ENCODE measurements around the gene PAX8. TPM values are rescaled to one million over a fixed set of nuclear protein-coding genes. Genes with fewer than 3 reads are reported as not detected.

Gene PAX8
- total RNA-seq, 5 donors from 2014 or later (not counting 1 experiment from before 2014, with no cell fraction given), result 1.0 to 1.8 (median 1.3) TPM

GRCh38 chr2:113233593-113234550, 44.8 kb downstream of the PAX8 start:
- Histone ChIP-seq H3K9me3 (no peaks in the 10 kb centered on the region), H3K4me1 (ENCODE audit: control insufficient read depth in 1 of 2, extremely low read depth in 1 of 2, insufficient read depth in 2 of 2, low read length in 2 of 2) (peaks cover 0 to 7% of the 10 kb centered on the region in 2 experiments), H3K27me3 (replicated peaks in 1 of 2; ENCODE audit: control insufficient read depth in 2 of 2, extremely low read depth in 1 of 2, insufficient read depth in 2 of 2, low read length in 1 of 2) (peaks cover 0 to 3% of the 10 kb centered on the region in 2 experiments), H3K4me3 (ENCODE audit: control insufficient read depth in 1 of 2, extremely low read depth in 1 of 2, low read length in 1 of 2) (no peak overlapping the region), H3K36me3 (ENCODE audit: control insufficient read depth in 2 of 2, extremely low read depth in 1 of 2, insufficient read depth in 1 of 2, low read length in 1 of 2) (no peaks in the 10 kb centered on the region), H3K27ac (ENCODE audit: low read length) (no peak overlapping the region)
- Mint-ChIP-seq H3K36me3 (no peaks in the 10 kb centered on the region), H3K4me3 (peak overlapping the region in 1 of 3 donors; percentile 6), H3K9me3 (no peaks in the 10 kb centered on the region), H3K27ac (no peak overlapping the region), H3K27me3 (no peaks in the 10 kb centered on the region), H3K4me1 (peaks cover 21 to 33% (median 27%) of the 10 kb centered on the region in 3 donors)
- POLR2A ChIA-PET, result interaction anchor here in 1 of 2 donors (0.5 to 0.7 kb wide), 2 partner anchors 29 to 70 kb away, joined by 4 to 5 read pairs; no protein-coding TSS in a partner anchor
- 93% methylated on average over 3 of the region's 9 CpGs for WGBS (ENCODE audit: insufficient coverage)
- CTCF ChIA-PET, result interaction anchor here (0.5 to 1.2 kb wide), 4 partner anchors 30 to 1195 kb away, joined by 3 to 5 read pairs (median 4); no protein-coding TSS in a partner anchor
- no peak for DNase-seq
- no peak for ATAC-seq (replicated peaks in 1 of 4)

DNA sequence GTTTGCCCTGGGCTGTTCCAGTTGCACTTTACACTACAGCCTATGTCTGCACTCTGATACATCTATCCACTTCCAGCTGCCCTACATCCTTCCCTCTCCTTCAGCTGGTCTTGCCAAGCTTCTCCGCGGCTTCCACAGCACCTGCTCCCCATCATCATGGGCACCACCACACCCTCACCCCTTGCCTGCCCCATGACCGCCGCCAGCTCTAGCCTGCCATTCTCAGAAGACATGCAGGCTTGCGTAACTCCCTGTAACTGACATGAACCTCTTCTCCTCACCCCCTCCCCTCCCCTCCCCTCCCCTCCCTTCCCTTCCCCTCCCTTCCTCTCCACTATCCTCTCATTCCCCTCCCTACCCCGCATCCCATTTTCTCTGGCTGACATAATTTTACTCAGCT, 46.0 kb downstream of the PAX8 start:
- Histone ChIP-seq H3K36me3 (ENCODE audit: control insufficient read depth in 2 of 2, extremely low read depth in 1 of 2, insufficient read depth in 1 of 2, low read length in 1 of 2) (no peaks in the 10 kb centered on the region), H3K27ac (ENCODE audit: low read length) (no peak overlapping the region), H3K4me3 (ENCODE audit: control insufficient read depth in 1 of 2, extremely low read depth in 1 of 2, low read length in 1 of 2) (no peak overlapping the region), H3K27me3 (replicated peaks in 1 of 2; ENCODE audit: control insufficient read depth in 2 of 2, extremely low read depth in 1 of 2, insufficient read depth in 2 of 2, low read length in 1 of 2) (peaks cover 0 to 3% of the 10 kb centered on the region in 2 experiments), H3K4me1 (ENCODE audit: control insufficient read depth in 1 of 2, extremely low read depth in 1 of 2, insufficient read depth in 2 of 2, low read length in 2 of 2) (peaks cover 0 to 7% of the 10 kb centered on the region in 2 experiments), H3K9me3 (no peaks in the 10 kb centered on the region)
- Mint-ChIP-seq H3K4me1 (peaks cover 20 to 33% (median 32%) of the 10 kb centered on the region in 3 donors), H3K4me3 (no peak overlapping the region), H3K36me3 (no peaks in the 10 kb centered on the region), H3K9me3 (no peaks in the 10 kb centered on the region), H3K27ac (no peak overlapping the region), H3K27me3 (no peaks in the 10 kb centered on the region)
- no peak for ATAC-seq (replicated peaks in 1 of 4)
- DNase-seq, result no peak
- ChIA-PET POLR2A (no interaction called here), CTCF (interaction anchor here (0.6 to 1.2 kb wide), 3 partner anchors 16 to 96 kb away, joined by 3 to 4 read pairs (median 3); no protein-coding TSS in a partner anchor)
- 94% methylated on average over 6 of the region's 6 CpGs for WGBS (ENCODE audit: insufficient coverage)

GRCh38 chr2:113232123-113232522, 46.6 kb downstream of the PAX8 start:
- peaks cover 14 to 28% (median 27%) of the 10 kb centered on the region in 3 donors for H3K4me1 Mint-ChIP-seq
- H3K27ac ChIP-seq (ENCODE audit: low read length), result no peak overlapping the region
- H3K4me1 ChIP-seq (ENCODE audit: control insufficient read depth in 1 of 2, extremely low read depth in 1 of 2, insufficient read depth in 2 of 2, low read length in 2 of 2), result peaks cover 0 to 7% of the 10 kb centered on the region in 2 experiments
- H3K36me3 ChIP-seq (ENCODE audit: control insufficient read depth in 2 of 2, extremely low read depth in 1 of 2, insufficient read depth in 1 of 2, low read length in 1 of 2), result no peaks in the 10 kb centered on the region
- H3K4me3 Mint-ChIP-seq, result no peak overlapping the region
- ChIA-PET POLR2A (no interaction called here), CTCF (interaction anchor here in 1 of 2 donors (0.6 to 1.2 kb wide), 3 partner anchors 16 to 96 kb away, joined by 3 read pairs; no protein-coding TSS in a partner anchor)
- H3K9me3 ChIP-seq, result no peaks in the 10 kb centered on the region
- H3K27ac Mint-ChIP-seq, result no peak overlapping the region
- H3K4me3 ChIP-seq (ENCODE audit: control insufficient read depth in 1 of 2, extremely low read depth in 1 of 2, low read length in 1 of 2), result no peak overlapping the region
- WGBS (ENCODE audit: insufficient coverage), result 94% methylated on average over 3 of the region's 3 CpGs
- DNase-seq (no peak), ATAC-seq (replicated peaks in 1 of 4) (no peak)
- H3K27me3 Mint-ChIP-seq, result no peaks in the 10 kb centered on the region
- no peaks in the 10 kb centered on the region for H3K9me3 Mint-ChIP-seq
- H3K36me3 Mint-ChIP-seq, result no peaks in the 10 kb centered on the region
- peaks cover 0 to 3% of the 10 kb centered on the region in 2 experiments for H3K27me3 ChIP-seq (replicated peaks in 1 of 2; ENCODE audit: control insufficient read depth in 2 of 2, extremely low read depth in 1 of 2, insufficient read depth in 2 of 2, low read length in 1 of 2)

- Mint-ChIP-seq H3K9me3 (no peaks in the 10 kb centered on the region), H3K36me3 (no peaks in the 10 kb centered on the region), H3K27me3 (no peaks in the 10 kb centered on the region), H3K4me1 (peaks cover 8 to 22% (median 21%) of the 10 kb centered on the region in 3 donors), H3K4me3 (no peak overlapping the region), H3K27ac (no peak overlapping the region)
- ChIA-PET POLR2A (no interaction called here), CTCF (no interaction called here)
- H3K27ac ChIP-seq (ENCODE audit: low read length), result no peak overlapping the region
- H3K27me3 ChIP-seq (replicated peaks in 1 of 2; ENCODE audit: control insufficient read depth in 2 of 2, extremely low read depth in 1 of 2, insufficient read depth in 2 of 2, low read length in 1 of 2), result peaks cover 0 to 3% of the 10 kb centered on the region in 2 experiments
- no peak for ATAC-seq (replicated peaks in 1 of 4)
- H3K36me3 ChIP-seq (ENCODE audit: control insufficient read depth in 2 of 2, extremely low read depth in 1 of 2, insufficient read depth in 1 of 2, low read length in 1 of 2), result no peaks in the 10 kb centered on the region
- 86% methylated on average over 2 of the region's 3 CpGs for WGBS (ENCODE audit: insufficient coverage)
- no peak overlapping the region for H3K4me3 ChIP-seq (ENCODE audit: control insufficient read depth in 1 of 2, extremely low read depth in 1 of 2, low read length in 1 of 2)
- DNase-seq, result no peak
- H3K9me3 ChIP-seq, result no peaks in the 10 kb centered on the region
- H3K4me1 ChIP-seq (ENCODE audit: control insufficient read depth in 1 of 2, extremely low read depth in 1 of 2, insufficient read depth in 2 of 2, low read length in 2 of 2), result no peaks in the 10 kb centered on the region
These were observed 47.7 kb downstream of the PAX8 start for GRCh38 chr2:113231064-113231463.

DNA sequence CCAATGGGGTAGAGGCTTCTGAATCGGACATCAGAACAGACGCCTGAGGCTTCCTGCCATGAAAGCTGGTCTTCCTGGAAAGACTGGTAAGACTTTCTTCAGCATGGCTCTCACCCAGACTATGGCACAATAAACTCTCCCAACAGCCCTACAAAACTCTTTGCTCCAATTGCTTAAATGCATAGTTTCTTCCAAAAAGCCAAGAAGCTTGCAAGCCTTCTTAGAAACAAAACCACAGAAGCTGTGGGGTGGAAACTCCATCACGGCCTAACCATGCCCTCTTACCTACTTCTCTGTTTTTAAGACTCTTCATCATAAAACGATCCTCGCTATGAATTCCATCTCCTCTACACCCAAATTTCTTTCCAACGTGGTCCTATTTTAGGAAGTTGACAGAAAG, 48.2 kb downstream of the PAX8 start:
- Histone ChIP-seq H3K27me3 (replicated peaks in 1 of 2; ENCODE audit: control insufficient read depth in 2 of 2, extremely low read depth in 1 of 2, insufficient read depth in 2 of 2, low read length in 1 of 2) (peaks cover 0 to 3% of the 10 kb centered on the region in 2 experiments), H3K27ac (ENCODE audit: low read length) (no peak overlapping the region), H3K9me3 (no peaks in the 10 kb centered on the region), H3K4me3 (ENCODE audit: control insufficient read depth in 1 of 2, extremely low read depth in 1 of 2, low read length in 1 of 2) (no peak overlapping the region), H3K36me3 (ENCODE audit: control insufficient read depth in 2 of 2, extremely low read depth in 1 of 2, insufficient read depth in 1 of 2, low read length in 1 of 2) (no peaks in the 10 kb centered on the region), H3K4me1 (ENCODE audit: control insufficient read depth in 1 of 2, extremely low read depth in 1 of 2, insufficient read depth in 2 of 2, low read length in 2 of 2) (no peaks in the 10 kb centered on the region)
- Mint-ChIP-seq H3K27ac (no peak overlapping the region), H3K4me3 (no peak overlapping the region), H3K4me1 (peaks cover 8 to 22% (median 20%) of the 10 kb centered on the region in 3 donors), H3K9me3 (no peaks in the 10 kb centered on the region), H3K36me3 (no peaks in the 10 kb centered on the region), H3K27me3 (no peaks in the 10 kb centered on the region)
- DNase-seq (no peak), ATAC-seq (replicated peaks in 1 of 4) (no peak)
- ChIA-PET CTCF (no interaction called here), POLR2A (no interaction called here)
- WGBS (ENCODE audit: insufficient coverage), result 53% methylated on average over 2 of the region's 6 CpGs

DNA sequence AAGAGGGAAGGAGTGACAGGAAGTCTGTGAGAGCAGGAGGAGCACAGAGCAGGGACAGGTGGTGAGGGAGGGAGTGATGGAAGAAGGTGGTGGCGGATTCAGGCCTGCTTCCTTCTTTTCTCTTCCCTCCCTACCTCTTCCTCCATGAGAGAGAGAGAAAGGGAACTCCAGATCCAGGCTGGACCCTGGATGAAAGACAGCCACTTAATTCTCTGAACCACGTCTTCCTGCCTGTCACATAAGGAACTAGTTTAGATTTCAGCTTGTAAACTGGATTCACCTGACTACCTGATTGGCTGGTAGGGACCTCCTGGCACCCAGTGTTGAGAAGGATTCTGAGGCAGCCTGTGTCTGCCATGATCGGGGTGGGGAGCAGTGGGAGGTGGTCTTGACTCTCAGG, 48.9 kb downstream of the PAX8 start:
- no peaks in the 10 kb centered on the region for H3K36me3 Mint-ChIP-seq
- no peak overlapping the region for H3K27ac Mint-ChIP-seq
- Histone ChIP-seq H3K27me3 (replicated peaks in 1 of 2; ENCODE audit: control insufficient read depth in 2 of 2, extremely low read depth in 1 of 2, insufficient read depth in 2 of 2, low read length in 1 of 2) (peaks cover 0 to 3% of the 10 kb centered on the region in 2 experiments), H3K9me3 (no peaks in the 10 kb centered on the region), H3K4me3 (ENCODE audit: control insufficient read depth in 1 of 2, extremely low read depth in 1 of 2, low read length in 1 of 2) (no peak overlapping the region), H3K36me3 (ENCODE audit: control insufficient read depth in 2 of 2, extremely low read depth in 1 of 2, insufficient read depth in 1 of 2, low read length in 1 of 2) (no peaks in the 10 kb centered on the region), H3K27ac (ENCODE audit: low read length) (no peak overlapping the region), H3K4me1 (ENCODE audit: control insufficient read depth in 1 of 2, extremely low read depth in 1 of 2, insufficient read depth in 2 of 2, low read length in 2 of 2) (no peaks in the 10 kb centered on the region)
- H3K9me3 Mint-ChIP-seq, result no peaks in the 10 kb centered on the region
- 100% methylated on average over 1 of the region's 3 CpGs for WGBS (ENCODE audit: insufficient coverage)
- H3K4me1 Mint-ChIP-seq, result peaks cover 8 to 15% (median 15%) of the 10 kb centered on the region in 3 donors
- CTCF ChIA-PET, result interaction anchor here in 1 of 2 donors (0.6 kb wide), 1 partner anchor 8 kb away, joined by 3 read pairs; no protein-coding TSS in a partner anchor
- no peak for ATAC-seq (replicated peaks in 1 of 4)
- no peaks in the 10 kb centered on the region for H3K27me3 Mint-ChIP-seq
- no peak overlapping the region for H3K4me3 Mint-ChIP-seq
- POLR2A ChIA-PET, result no interaction called here
- DNase-seq, result no peak
